CD4-positive, alpha-beta T cell treated with Interleukin-1 beta for 1 hour (primary cell): ENCODE measurements around the gene MUC5AC.
"Not testable (repeated sequence)": the region's sequence is repeated elsewhere in the genome, so short reads cannot be mapped to it uniquely, and the experiment has no call there.

Source experiments
- DNase-seq, 2 donors: peaks; one replicate each; pipeline ENCODE4 v3.0.0-alpha.2; 2020 to 2022

Gene MUC5AC

DNA sequence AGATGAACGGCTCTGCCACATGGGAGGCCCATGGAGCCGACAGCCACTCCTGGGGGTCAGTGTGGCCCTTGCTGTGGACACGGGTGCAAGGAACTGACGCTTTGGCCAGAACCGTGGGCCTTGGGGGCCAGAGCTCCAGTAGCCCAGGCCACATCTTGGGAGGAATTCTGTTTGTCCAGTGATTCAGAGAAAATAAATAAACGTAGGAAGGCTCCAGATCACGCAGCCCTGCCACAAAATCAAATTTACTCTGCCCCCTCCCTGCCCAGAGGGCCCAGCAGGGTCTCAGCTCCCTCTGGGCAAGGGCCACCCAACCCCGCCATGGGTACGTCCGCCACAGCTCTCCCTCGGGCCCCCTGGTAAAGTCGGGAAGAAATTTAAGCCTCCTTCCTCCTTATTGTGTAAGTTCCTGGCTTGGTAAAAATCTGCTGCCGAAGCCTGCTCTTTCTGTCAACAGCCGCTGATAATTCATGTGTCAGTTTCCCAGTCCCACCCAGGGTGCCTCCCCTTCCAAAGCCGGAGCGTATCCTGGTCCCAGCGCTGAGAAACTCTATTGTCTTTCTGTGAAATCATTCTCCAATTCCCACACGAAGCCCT, 6.9 kb upstream of the MUC5AC start:
- DNase-seq, result no peak

DNA sequence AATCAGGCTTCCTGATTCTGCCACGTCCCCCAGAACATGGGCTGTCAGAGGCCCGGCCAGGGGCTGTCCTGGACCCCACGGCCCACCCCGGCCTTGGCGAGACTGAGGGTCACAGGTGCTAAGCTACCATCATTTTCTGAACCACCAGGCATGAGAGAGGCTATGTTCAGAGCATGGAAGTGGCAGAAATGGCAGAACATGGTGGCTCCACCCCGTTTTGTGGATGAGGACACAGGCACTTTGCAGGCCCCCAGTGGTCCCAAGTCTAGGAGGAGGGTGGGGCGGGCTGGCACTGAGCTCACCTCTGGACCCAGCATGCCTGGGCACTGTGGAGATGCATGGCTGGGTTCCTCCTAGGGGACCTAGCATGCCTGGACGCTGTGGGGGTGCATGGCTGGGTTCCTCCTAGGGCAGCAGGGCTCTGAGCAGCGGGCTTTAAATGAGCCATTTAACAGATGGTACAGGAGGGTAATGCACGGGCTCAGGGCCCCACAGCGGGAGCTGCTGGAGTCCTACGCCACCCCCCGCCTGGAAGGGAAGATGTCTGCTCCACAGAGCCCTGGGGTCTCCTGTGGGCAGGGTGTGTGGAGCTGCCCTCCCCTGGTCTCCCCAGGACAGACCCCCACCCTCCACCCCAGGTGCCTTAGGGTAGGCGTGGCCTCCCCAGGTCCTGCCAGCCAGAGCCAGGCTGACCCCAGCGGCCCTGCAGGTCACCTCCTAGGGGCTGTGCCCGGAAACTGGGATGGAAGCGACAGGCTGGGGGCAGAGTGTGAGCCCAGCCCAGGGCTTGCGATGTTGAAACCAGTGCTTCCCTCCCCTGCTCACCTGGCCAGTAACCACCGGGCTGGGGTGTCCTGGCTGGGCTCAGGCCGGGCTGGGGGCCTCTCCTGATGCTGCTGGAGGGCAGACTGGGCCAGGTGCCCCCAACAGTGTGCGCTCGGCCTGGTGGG, 6.1 kb upstream of the MUC5AC start:
- DNase-seq, result no peak

DNA sequence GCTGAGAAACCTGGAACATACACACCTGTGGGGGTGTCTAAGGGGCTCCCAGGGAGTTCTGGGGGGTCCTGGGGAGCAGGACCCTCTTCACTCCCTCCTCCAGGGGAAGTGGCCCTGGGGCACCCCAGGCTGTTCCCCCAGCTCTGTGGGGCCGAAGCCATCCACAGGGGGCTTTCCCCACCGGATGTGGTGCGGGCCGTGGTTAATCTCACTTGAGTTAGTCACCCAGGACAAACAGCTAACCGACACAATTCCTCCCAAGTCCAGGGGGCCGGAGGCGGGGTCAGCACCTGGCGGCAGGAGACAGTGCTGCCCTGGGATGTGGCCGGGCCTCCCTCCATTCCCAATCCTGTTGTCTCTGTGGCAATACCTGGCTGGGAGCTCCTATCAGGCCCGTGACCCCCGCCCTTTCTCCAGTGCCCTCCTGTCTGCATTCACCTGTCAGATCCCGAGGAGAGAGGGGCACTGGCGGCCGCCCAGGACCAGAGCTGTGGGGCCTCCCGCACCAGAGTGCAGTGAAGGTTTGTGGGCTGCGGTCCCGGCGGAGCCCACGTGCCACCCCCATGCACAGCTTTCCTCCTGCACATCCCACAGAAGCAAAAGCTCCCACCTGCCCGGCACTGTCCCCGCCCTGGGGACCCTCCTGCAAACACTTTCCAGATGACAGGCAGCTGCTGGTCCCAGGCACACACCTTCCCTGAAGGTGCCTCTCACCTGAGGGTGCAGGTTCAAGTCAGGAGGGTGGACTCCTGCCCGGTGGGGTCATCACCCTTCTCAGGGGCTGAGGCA, 5.2 kb upstream of the MUC5AC start:
- no peak for DNase-seq

DNA sequence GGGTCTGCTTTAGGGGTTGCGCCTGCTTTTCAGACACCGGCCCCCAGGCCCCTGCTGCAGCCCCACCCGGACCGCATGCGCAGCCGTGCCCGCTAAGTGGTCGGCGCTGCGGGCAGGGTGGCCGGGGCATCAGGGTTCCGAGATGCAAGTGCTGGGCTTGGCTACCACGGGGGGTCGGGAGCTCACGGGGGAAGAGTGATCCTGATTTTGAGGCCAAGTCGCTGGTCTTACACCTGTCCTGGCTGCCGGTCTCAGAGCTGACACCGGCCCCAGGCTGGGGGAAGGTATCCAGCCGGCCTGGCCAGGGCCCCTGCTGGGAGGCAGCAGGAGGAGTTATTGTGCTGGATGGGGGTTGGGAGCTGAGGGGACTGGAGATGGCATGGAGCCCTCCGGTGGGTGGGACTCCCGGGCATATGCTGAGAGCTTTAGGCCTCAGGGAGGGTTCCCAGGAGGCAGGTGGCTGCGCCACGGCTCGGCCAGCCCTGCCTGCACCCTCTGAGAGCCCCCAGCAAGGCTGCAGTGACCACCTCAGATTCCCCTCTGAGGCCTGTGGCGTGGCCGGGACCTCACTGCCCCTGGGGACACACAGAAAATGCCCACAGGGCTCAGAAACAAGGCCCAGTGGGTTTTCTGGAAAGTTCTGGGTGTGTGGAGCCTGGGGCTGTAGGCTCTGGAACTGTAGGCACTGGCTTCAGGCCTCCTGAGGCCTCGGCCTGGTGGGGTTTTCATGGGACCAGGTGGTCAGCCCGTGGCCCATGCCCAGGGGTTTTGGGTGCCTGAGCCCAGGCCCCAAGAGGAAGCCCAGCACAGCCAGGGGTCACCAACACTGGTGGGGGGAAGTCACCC, 4.4 kb upstream of the MUC5AC start:
- no peak for DNase-seq

DNA sequence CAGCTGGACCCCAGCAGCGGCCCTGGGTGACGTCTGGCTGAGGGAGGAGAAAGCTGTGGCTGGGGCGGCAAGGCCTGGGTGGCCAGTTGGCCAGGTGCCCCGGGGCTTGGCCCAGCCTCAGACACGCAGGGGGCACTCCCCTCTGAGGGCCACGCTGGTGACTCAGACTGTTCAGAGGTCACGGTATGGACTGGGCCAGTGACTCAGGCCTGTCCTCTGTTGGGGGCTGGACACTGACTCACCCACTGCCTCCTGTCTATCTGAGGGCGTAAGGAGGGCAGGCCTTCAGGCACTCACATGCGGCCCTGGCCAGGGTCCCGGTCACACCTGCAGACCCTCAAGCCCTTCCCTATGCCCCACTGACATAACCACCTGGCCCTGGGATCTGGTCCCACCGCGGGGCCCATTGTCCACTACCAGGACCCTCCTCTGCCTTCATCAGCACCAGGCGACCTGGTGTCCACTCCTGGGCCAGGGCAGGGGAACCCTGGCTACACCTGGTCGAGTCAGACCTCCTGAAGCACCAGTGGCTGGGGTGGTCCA, 3.7 kb upstream of the MUC5AC start:
- DNase-seq, result no peak

DNA sequence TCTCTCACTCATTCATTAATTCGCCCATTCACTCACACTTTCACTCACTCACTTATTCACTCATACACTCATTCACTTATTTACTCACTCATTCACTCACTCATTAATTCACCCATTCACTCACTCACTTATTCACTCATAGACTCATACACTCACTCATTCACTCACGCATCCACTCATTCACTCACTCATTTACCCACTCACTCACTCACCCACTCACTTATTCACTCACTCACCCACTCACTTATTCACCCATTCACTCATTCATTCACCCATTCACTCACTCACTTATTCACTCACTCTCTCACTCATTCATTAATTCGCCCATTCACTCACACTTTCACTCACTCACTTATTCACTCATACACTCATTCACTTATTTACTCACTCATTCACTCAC, 3.1 kb upstream of the MUC5AC start:
- DNase-seq, result not testable (repeated sequence)

DNA sequence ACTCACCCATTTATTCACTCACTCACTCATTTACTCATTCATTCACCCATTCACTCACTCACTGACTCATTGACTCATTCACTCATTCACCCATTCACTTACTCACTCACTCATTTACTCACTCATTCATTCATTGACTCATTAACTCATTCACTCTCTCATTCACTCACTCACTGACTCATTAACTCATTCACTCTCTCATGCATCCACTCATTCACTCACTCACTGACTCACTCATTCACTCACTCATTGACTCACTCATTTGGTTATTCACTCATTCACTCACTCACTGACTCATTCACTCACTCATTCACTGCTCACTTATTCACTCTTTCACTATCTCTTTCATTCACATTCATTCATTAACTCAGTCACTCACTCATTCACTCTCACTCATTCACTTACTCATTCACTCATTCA, 2.5 kb upstream of the MUC5AC start:
- DNase-seq, result no peak

DNA sequence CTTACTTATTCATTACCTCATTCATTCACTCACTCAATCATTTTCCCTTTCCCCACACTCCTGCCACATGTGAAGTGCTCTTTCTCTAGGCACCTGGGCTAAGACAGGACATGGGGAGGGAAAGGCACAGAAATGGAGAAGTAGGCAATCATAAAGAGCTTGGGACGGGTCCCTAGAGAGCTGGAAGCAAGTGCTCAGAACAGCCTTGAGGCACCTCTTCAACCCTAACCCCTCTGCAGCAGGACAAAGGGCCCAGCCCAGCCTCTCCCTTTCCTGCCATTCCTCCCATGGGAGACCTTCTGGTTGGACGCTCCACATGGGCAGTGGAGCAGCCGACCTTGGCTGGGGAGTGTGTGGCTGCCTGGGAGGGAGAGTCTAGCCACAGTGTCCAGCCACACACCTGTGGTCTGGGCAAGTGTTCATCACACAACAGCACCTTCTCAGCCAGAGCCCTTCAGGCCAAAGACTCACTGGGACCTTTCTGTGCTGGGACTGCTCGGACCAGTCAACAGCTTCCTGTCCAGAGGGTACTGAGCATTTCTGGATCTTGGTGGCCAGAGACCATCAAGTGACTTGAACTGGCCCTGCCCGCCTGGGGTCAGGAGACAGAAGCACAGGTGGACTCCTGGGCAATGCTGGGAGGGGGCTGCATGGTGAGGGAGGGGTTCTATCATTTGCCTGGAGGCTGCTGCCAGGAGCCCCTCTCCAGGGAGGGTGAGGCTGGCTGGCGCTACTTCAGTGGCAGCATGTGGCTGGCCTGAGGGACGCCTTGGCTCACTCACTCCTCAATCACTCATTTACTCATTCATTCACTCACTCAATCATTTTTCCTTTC, 1.0 kb upstream of the MUC5AC start:
- DNase-seq, result no peak

DNA sequence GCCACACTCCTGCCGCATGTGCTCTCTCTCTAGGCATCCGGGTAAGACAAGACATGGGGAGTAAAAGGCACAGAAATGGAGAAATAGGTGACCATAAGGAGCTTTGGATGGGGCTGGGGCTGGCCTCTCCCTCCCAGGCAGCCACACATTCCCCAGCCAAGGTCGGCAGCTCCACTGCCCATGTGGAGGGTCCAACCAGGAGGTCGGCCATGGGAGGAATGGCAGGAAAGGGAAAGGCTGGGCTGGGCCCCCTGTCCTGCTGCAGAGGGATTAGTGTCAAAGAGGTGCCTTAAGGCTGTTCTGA, 460 bp upstream of the MUC5AC start:
- DNase-seq, result no peak

DNA sequence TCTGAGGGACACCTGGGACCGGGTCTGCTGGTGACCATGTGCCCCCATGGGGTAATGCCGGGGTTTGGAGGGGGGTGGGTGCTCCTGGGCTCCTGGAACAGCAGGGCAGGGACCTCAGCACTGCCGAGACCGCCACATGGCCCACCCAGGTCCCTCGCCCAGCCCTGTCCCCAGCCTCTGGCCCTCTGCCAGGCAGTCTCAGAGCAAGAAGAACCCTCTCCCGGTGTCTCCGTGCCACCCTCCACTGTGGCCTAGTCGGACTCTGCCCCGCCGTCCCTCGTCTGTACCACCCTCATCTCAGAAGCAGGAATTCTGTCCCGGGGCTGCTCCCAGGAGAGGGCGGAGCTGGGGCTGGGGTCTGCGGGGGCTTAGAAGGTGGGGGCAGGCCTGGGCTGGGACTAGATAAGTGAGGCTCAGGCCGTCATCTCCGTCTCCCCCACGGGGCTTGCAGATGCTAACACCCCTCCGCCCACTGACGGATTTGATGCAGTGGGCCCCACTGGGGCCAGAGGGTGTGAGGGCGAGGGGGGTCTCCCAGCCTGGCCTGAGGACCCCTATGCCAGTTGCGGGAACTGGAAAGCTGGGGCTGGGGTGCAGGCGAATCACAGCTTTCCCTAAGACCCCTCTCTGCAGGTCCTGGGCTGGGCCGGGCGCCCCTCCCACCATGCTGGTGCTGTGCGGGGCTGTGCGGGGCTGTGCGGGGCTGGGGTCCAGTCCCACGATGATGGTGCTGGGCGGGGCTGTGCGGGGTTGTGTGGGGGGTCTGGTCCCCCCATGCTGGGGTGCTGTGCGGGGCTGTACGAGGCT, 1.1 kb downstream of the MUC5AC start:
- no peak for DNase-seq

DNA sequence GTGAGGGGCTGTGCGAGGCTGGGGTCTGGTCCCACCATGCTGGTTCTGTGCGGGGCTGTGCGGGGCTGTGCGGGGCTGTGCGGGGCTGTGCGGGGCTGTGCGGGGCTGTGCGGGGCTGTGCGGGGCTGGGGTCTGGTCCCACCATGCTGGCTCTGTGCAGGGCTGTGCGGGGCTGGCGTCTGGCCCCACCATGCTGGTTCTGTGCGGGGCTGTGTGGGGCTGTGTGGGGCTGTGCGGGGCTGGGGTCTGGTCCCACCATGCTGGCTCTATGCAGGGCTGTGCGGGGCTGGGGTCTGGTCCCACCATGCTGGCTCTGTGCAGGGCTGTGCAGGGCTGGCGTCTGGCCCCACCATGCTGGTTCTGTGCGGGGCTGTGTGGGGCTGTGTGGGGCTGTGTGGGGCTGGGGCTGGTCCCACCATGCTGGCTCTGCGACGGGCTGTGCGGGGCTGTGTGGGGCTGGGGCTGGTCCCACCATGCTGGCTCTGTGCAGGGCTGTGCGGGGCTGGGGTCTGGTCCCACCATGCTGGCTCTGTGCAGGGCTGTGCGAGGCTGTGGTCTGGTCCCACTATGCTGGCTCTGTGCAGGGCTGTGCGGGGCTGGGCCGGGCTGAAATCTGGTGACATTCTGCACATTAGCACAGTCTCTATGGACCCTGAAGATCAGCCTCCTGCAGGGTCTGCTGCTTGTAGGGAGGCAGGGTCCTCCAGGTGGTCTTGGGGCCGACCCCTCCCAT, 1.9 kb downstream of the MUC5AC start:
- DNase-seq, result not testable (repeated sequence)

DNA sequence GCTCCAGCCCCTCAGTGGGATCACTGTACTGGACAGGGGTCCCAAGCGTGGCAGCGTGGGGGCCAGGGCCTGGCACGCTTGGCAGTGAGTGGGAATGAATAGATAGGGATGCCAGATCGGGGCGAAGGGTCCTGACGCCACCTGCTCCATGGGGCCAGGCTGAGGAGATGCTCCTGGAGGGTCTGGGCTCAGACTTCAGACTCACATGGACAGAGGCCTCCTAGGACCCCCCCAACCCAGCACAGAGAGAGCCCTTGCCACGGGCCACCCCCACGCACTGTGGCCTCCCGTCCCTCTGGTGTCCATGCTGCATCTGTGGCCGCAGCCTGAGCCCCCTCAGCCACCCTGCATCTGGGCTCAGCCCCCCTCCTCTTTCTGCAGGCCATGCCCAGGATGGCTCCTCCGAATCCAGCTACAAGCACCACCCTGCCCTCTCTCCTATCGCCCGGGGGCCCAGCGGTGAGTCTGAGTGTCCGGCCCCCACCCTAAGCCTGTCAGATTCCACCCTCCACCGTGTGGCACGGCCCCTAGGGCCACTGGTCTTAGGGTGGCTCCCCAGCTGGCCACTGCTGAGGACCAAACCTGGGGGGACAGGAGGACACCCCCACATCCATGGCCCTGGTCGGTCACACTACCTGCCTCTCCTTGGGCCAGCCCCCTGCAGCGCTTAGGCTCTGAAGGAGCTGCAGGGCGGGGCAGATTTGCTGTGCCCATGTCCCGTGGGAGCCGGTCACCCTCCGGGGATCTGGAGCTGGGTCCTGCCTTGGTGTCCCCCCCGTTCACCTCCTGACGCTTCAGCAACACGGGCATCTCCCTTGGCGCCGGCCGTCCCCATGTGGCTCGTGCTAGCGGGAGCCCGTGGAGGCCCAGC, 2.7 kb downstream of the MUC5AC start:
- DNase-seq, result no peak

DNA sequence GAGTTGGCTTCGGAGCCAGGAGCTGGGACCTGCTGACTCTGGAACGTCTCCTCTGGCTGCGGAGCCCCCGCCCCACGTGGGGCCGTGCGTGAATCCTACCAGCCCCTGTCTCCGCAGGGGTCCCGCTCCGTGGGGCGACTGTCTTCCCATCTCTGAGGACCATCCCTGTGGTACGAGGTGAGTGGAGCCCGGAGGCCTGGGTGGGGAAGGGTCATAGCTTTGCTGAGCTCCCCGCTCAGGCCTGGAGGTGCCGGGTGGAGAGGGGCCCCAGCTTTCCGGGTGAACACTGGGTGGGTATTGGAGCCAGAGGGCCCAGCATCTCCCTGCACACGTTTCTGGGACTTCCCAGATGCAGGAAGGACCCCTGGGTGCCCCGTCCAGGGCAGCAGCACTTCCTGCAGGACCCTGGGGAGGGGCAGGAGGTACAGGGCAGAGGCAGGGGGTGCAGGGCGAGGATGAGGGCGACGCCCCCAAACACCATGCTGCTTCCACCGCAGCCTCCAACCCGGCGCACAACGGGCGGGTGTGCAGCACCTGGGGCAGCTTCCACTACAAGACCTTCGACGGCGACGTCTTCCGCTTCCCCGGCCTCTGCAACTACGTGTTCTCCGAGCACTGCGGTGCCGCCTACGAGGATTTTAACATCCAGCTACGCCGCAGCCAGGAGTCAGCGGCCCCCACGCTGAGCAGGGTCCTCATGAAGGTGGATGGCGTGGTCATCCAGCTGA, 3.8 kb downstream of the MUC5AC start:
- DNase-seq, result no peak

DNA sequence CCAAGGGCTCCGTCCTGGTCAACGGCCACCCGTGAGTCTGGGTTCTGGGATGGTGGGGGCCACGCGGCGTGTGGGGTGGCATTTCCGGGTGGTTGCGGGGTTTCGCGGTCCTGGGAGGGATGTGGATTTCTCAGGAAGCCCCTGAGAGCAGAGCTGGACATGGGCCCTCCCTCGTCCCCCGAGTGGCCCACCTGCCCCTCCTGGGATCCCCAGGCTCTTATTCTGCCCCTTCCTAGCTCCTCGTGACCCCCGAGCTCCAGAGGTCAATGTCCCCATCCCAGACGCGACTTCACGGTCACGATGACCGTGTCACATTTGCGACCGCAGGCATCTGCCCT, 4.4 kb downstream of the MUC5AC start:
- no peak for DNase-seq

DNA sequence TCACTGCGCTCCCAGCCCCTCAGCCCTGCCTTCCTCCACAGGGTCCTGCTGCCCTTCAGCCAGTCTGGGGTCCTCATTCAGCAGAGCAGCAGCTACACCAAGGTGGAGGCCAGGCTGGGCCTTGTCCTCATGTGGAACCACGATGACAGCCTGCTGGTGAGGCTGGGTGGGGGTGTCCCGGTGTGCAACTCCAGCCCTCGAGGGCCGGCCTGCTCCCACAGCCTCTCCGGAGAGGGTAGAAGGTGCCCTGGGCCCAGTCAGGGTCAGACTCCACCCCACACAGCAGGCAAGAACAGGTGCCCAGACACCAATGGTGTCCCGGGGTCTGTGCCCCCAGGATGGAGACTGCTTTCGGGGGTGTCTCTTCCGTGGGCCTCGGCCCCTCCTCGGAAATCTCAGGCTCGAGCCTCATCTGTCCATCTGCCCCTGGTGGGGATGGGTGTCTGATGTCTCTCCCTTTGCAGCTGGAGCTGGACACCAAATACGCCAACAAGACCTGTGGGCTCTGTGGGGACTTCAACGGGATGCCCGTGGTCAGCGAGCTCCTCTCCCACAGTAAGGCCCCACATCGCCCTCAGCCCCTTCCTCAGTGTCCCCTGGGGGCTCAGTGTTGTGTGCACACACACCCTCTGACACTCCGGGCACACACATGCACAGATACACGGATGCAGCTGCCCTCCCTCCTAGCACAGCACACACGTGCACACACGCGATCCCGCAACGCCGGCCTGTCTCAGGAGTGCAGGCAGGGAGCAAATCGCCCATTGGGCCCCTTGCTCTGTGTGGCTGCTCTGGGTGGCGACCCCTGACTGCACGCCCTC, 4.9 kb downstream of the MUC5AC start:
- DNase-seq, result no peak

DNA sequence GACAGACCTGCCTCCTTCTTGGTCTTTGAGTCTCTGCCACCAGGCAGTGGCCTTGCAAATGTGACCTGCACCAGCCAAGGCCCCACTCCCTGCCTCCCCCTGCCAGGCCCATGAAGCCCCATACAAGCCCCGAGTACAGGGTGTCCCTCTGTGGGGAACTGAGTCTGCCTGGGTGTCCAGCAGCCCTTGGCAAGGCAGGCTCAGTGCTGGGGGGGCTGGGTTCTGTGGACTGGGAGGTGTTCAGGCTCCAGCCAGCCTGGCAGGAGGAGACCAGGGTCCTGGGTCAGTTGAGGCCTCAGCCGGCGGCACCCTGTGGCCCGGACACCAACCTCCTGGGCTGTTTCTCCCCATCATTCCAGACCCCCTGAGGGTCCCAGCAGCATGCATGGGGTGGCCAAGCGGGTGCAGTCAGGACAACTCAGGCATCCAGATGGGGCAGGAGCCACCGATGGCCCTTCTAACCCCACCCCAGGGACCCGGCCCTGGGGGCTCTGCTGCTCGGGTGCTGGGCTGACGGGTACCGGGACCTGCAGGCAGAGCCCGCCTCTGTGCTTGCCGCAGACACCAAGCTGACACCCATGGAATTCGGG, 5.7 kb downstream of the MUC5AC start:
- no peak for DNase-seq
